Upper lobe of left lung (tissue), 4 donors: ENCODE data around the gene CRIP2.

Experiments
- EP300 ChIP-seq, 4 donors: sonication (generic); formaldehyde crosslinking; IDR thresholded peaks; one replicate each; pipeline ENCODE4 v1.5.1; 2017; ENCODE audit warnings: antibody characterized with exemption in 4 of 4, control low read depth in 2 of 4
- POLR2A ChIP-seq, 4 donors: fragments of 450-650 bp; IDR thresholded peaks; one replicate each; pipeline ENCODE4 v1.5.1; 2016 to 2017; ENCODE audit warnings: antibody characterized with exemption in 4 of 4, mild to moderate bottlenecking in 2 of 4
- POLR2AphosphoS5 ChIP-seq, 2 donors: sonication (generic); formaldehyde crosslinking; IDR thresholded peaks; one replicate each; pipeline ENCODE4 v1.5.1; 2017; ENCODE audit warnings: antibody characterized with exemption in 2 of 2
- TF ChIP-seq, protein P1 (sequence below), 6 experiments: fragments of 450-650 bp in 4 of 6; fragments of 200-600 bp in 2 of 6; sonication (generic) in 2 of 6; IDR thresholded peaks; one replicate each; pipeline ENCODE4 v1.5.1; 2016 to 2019; ENCODE audit warnings: antibody characterized with exemption in 6 of 6

DNA sequence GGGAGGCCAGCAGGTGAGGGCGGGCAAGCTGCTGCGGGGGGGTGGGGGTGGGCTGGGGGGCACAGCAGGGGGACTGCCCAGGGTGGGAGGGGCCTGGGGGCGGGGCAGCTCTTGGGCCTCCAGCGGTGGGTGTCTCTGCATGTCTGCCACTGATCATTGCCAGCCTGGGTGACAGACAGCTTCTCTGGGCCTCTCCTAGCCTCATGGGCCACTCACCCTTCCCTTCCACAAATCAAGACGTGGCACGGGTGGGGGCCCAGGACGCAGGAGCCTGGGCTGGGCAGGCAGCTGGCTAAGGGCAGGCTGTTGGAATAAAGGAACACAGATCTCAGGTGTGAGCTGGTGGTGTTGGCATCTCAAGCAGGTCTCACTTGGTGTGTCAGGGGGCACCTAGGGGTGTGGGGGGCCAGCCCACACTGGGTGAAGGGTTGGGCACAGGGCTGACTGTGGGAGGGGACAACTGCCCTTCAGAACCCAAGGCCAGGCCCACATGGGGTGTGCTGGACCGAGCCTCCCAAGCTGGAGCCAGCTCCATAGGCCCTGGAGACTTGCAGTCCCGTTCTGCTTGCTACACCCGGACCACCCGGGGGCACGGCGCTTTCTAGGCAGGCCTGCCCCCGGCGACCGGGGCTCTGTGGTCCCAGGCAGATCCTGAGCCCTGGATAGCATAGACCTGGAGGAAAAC lies 19.4 kb downstream of the CRIP2 start:
- TF ChIP-seq, protein P1, sequence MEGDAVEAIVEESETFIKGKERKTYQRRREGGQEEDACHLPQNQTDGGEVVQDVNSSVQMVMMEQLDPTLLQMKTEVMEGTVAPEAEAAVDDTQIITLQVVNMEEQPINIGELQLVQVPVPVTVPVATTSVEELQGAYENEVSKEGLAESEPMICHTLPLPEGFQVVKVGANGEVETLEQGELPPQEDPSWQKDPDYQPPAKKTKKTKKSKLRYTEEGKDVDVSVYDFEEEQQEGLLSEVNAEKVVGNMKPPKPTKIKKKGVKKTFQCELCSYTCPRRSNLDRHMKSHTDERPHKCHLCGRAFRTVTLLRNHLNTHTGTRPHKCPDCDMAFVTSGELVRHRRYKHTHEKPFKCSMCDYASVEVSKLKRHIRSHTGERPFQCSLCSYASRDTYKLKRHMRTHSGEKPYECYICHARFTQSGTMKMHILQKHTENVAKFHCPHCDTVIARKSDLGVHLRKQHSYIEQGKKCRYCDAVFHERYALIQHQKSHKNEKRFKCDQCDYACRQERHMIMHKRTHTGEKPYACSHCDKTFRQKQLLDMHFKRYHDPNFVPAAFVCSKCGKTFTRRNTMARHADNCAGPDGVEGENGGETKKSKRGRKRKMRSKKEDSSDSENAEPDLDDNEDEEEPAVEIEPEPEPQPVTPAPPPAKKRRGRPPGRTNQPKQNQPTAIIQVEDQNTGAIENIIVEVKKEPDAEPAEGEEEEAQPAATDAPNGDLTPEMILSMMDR (IDR thresholded peaks at IDR 0.05) = no peak
- TF ChIP-seq POLR2A (IDR thresholded peaks at IDR 0.05) (no peak), EP300 (IDR thresholded peaks at IDR 0.05) (no peak), POLR2AphosphoS5 (IDR thresholded peaks at IDR 0.05) (no peak)
